ENCODE measurements around the gene ARHGAP24. TPM values are rescaled to one million over a fixed set of nuclear protein-coding genes. Genes with fewer than 3 reads are reported as not detected.

Gene ARHGAP24
- total and polyA plus RNA-seq, 10 of the 15 experiments (the other 5 are each of a cell fraction or from before 2014, with no cell fraction given), result 0.10 to 4.2 (median 0.52) TPM

DNA sequence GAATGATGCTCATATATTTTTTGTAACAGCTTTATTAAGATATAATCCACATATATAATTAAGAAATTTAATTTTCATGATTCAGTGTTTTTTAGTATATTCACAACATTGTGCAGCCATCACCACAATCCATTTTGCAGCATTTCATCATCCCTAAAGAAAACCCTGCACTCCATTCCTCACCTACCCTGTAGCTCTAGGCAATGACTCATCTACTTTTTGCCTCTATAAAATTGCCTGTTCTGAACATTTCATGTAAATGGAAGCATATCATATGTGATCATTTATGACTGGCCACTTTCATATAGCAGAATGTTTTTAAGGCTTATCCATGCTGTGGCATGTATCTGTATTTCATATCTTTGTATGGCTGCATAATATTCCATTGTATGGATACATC, 545.0 kb downstream of the ARHGAP24 start:
- ChIA-PET RAD21 (ENCODE audit: unreplicated experiment) (no interaction called here), CTCF (interaction anchor here (0.6 kb wide), 1 partner anchor 23 kb away, joined by 3 read pairs; no protein-coding TSS in a partner anchor), POLR2A (no interaction called here), SMC1A (ENCODE audit: uncharacterized antibody, unreplicated experiment) (no interaction called here)
- no peaks in the 10 kb centered on the region for H4K20me1 ChIP-seq (ENCODE audit: control insufficient read depth, insufficient read depth)
- H3K27ac ChIP-seq (ENCODE audit: control insufficient read depth, insufficient read depth), result no peak overlapping the region
- BruUV-seq (replicated peaks), result no TSS peak
- FAIRE-seq (no peak), DNase-seq (ENCODE audit: low read depth, low spot score) (no peak), ATAC-seq (no peak)
- H3K36me3 ChIP-seq (ENCODE audit: control insufficient read depth in 2 of 2, insufficient read depth in 2 of 2, low read length in 1 of 2), result no peaks in the 10 kb centered on the region
- H3K9ac ChIP-seq (ENCODE audit: control insufficient read depth, insufficient read depth, low read length), result no peak overlapping the region
- H3K4me3 ChIP-seq, result no peak overlapping the region
- H3K79me2 ChIP-seq (ENCODE audit: control insufficient read depth, insufficient read depth, low read length), result no peaks in the 10 kb centered on the region
- no peak overlapping the region for H3K4me2 ChIP-seq (ENCODE audit: control insufficient read depth, insufficient read depth)
- no peaks in the 10 kb centered on the region for H3K27me3 ChIP-seq (replicated peaks in 1 of 2; ENCODE audit: control insufficient read depth in 2 of 2, insufficient read depth in 2 of 2, low read length in 1 of 2)
- in situ Hi-C loops (cut with MboI), result no loop called here
- H2AFZ ChIP-seq (ENCODE audit: control insufficient read depth, low read depth, low read length), result no peak overlapping the region
- no peak for TF ChIP-seq GABPA (IDR thresholded peaks at IDR 0.05; ENCODE audit: low read depth)
- TF ChIP-seq BHLHE40 (IDR thresholded peaks at IDR 0.05; ENCODE audit: borderline replicate concordance in 1 of 2, low read depth in 2 of 2, low read length in 1 of 2), result no peak
- no peak for TF ChIP-seq NFYB (IDR thresholded peaks at IDR 0.05; ENCODE audit: insufficient read depth, low read depth, low read length)
- TF ChIP-seq POU2F2 (IDR thresholded peaks at IDR 0.05; ENCODE audit: borderline replicate concordance, low read depth, low read length), result no peak
- no peak for TF ChIP-seq ZNF274 (IDR thresholded peaks at IDR 0.05; ENCODE audit: insufficient read depth, insufficient read length)
- TF ChIP-seq HDAC6 (IDR thresholded peaks at IDR 0.05; ENCODE audit: unreplicated experiment), result no peak
- TF ChIP-seq SP1 (IDR thresholded peaks at IDR 0.05; ENCODE audit: low read depth, low read length), result no peak
- no peak for TF ChIP-seq SMAD1 (IDR thresholded peaks at IDR 0.05; ENCODE audit: low read depth, partially characterized antibody)
- TF ChIP-seq, protein P1, sequence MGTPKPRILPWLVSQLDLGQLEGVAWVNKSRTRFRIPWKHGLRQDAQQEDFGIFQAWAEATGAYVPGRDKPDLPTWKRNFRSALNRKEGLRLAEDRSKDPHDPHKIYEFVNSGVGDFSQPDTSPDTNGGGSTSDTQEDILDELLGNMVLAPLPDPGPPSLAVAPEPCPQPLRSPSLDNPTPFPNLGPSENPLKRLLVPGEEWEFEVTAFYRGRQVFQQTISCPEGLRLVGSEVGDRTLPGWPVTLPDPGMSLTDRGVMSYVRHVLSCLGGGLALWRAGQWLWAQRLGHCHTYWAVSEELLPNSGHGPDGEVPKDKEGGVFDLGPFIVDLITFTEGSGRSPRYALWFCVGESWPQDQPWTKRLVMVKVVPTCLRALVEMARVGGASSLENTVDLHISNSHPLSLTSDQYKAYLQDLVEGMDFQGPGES (IDR thresholded peaks at IDR 0.05), result no peak
- TF ChIP-seq, protein P2, sequence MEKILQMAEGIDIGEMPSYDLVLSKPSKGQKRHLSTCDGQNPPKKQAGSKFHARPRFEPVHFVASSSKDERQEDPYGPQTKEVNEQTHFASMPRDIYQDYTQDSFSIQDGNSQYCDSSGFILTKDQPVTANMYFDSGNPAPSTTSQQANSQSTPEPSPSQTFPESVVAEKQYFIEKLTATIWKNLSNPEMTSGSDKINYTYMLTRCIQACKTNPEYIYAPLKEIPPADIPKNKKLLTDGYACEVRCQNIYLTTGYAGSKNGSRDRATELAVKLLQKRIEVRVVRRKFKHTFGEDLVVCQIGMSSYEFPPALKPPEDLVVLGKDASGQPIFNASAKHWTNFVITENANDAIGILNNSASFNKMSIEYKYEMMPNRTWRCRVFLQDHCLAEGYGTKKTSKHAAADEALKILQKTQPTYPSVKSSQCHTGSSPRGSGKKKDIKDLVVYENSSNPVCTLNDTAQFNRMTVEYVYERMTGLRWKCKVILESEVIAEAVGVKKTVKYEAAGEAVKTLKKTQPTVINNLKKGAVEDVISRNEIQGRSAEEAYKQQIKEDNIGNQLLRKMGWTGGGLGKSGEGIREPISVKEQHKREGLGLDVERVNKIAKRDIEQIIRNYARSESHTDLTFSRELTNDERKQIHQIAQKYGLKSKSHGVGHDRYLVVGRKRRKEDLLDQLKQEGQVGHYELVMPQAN (conservative IDR thresholded peaks at IDR 0.05), result no peak
- TF ChIP-seq NFIC (IDR thresholded peaks at IDR 0.05; ENCODE audit: low read depth, low read length), result no peak
- TF ChIP-seq KAT2A (conservative IDR thresholded peaks at IDR 0.05; ENCODE audit: control insufficient read depth, low read depth, low read length), result no peak
- TF ChIP-seq TAF1 (IDR thresholded peaks at IDR 0.05; ENCODE audit: borderline replicate concordance, low read depth, low read length), result no peak
- TF ChIP-seq ETV6 (conservative IDR thresholded peaks at IDR 0.05 in 1 of 2, IDR thresholded peaks at IDR 0.05 in 1 of 2; ENCODE audit: borderline replicate concordance in 1 of 2, low read depth in 1 of 2), result no peak
- TF ChIP-seq MTA3 (IDR thresholded peaks at IDR 0.05; ENCODE audit: borderline replicate concordance, low read length), result no peak
- TF ChIP-seq BRCA1 (IDR thresholded peaks at IDR 0.05; ENCODE audit: low read depth, low read length), result no peak
- TF ChIP-seq, protein P3, sequence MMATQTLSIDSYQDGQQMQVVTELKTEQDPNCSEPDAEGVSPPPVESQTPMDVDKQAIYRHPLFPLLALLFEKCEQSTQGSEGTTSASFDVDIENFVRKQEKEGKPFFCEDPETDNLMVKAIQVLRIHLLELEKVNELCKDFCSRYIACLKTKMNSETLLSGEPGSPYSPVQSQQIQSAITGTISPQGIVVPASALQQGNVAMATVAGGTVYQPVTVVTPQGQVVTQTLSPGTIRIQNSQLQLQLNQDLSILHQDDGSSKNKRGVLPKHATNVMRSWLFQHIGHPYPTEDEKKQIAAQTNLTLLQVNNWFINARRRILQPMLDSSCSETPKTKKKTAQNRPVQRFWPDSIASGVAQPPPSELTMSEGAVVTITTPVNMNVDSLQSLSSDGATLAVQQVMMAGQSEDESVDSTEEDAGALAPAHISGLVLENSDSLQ (IDR thresholded peaks at IDR 0.05), result no peak
- no peak for TF ChIP-seq KLF5 (IDR thresholded peaks at IDR 0.05; ENCODE audit: partially characterized antibody)
- TF ChIP-seq CBX3 (IDR thresholded peaks at IDR 0.05; ENCODE audit: borderline replicate concordance, low read depth), result no peak
- TF ChIP-seq, protein P4, sequence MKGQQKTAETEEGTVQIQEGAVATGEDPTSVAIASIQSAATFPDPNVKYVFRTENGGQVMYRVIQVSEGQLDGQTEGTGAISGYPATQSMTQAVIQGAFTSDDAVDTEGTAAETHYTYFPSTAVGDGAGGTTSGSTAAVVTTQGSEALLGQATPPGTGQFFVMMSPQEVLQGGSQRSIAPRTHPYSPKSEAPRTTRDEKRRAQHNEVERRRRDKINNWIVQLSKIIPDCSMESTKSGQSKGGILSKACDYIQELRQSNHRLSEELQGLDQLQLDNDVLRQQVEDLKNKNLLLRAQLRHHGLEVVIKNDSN (IDR thresholded peaks at IDR 0.05; ENCODE audit: borderline replicate concordance, extremely low read length, insufficient read depth, low read depth, low read length), result no peak
- intact Hi-C loops (cut with micrococcal nuclease; ENCODE audit: unreplicated experiment), result no loop called here
- H3K9me3 ChIP-seq (replicated peaks; ENCODE audit: control insufficient read depth, insufficient read depth, low read length), result no peaks in the 10 kb centered on the region
- H3K4me1 ChIP-seq (ENCODE audit: control insufficient read depth, insufficient read depth, low read length), result no peaks in the 10 kb centered on the region
